IPS DF 4.7 (cell line): ENCODE measurements around the gene ABHD17A.

ENCODE experiments used
- DNase-seq: peaks from one replicate; pipeline ENCODE4 v3.0.0-alpha.2; 2013; ENCODE audit warnings: low spot score; ENCODE audit errors: extremely low read depth

The ABHD17A gene

GRCh38 chr19:1853295-1854038 is 31.8 kb downstream of the ABHD17A start:
- no peak for DNase-seq

- DNase-seq = no peak
These were observed 32.6 kb downstream of the ABHD17A start for GRCh38 chr19:1852581-1853128.

GRCh38 chr19:1851654-1852580 is 33.4 kb downstream of the ABHD17A start:
- DNase-seq = no peak

- no peak for DNase-seq
These were observed 34.3 kb downstream of the ABHD17A start for GRCh38 chr19:1850809-1851653.

GRCh38 chr19:1849886-1850398 is 35.4 kb downstream of the ABHD17A start:
- DNase-seq = no peak

GRCh38 chr19:1849132-1849474 is 36.2 kb downstream of the ABHD17A start:
- DNase-seq = no peak

GRCh38 chr19:1848399-1849131 is 36.7 kb downstream of the ABHD17A start, which contains the start of gene REXO1:
Gene REXO1 (minus strand): TSS chr19:1848483. CDS start chr19:1848358, 125 bp downstream.
- no peak for DNase-seq

- no peak for DNase-seq
These were observed 37.5 kb downstream of the ABHD17A start for GRCh38 chr19:1847684-1848398.

GRCh38 chr19:1847348-1847683 is 38.0 kb downstream of the ABHD17A start:
- DNase-seq = no peak

GRCh38 chr19:1846517-1847204 is 38.6 kb downstream of the ABHD17A start:
- DNase-seq = no peak

- no peak for DNase-seq
These were observed 39.7 kb downstream of the ABHD17A start for GRCh38 chr19:1845642-1846041.

- no peak for DNase-seq
These were observed 40.2 kb downstream of the ABHD17A start for GRCh38 chr19:1845125-1845515.

GRCh38 chr19:1844513-1845124 is 40.7 kb downstream of the ABHD17A start:
- DNase-seq = no peak

GRCh38 chr19:1843646-1844394 is 41.5 kb downstream of the ABHD17A start:
- DNase-seq = no peak

- DNase-seq = no peak
These were observed 42.2 kb downstream of the ABHD17A start for GRCh38 chr19:1843116-1843515.

GRCh38 chr19:1841209-1841924 is 43.9 kb downstream of the ABHD17A start:
- DNase-seq = no peak

- no peak for DNase-seq
These were observed 44.7 kb downstream of the ABHD17A start for GRCh38 chr19:1840541-1841115.
